H1 (cell line): ENCODE measurements around the gene OS9. TPM values are rescaled to one million over a fixed set of nuclear protein-coding genes. Genes with fewer than 3 reads are reported as not detected.

Source experiments
- CTCF ChIA-PET: fragments of 300-600 bp; sonication (Branson Sonifier 250); formaldehyde crosslinking; loops from one replicate; lab custom pipeline; 2021; ENCODE audit not compliant: partially characterized antibody; lab: Charles Lee
- POLR2A ChIA-PET: fragments of 300-600 bp; sonication (Branson Sonifier 250); formaldehyde crosslinking; loops from one replicate; lab custom pipeline; 2021; ENCODE audit warnings: inconsistent platforms; ENCODE audit not compliant: partially characterized antibody; lab: Charles Lee
- DNase-seq, 2 experiments: peaks; one replicate each; pipeline versions ENCODE4 v3.0.0 to v3.0.0-alpha.2; 2010 to 2022; ENCODE audit warnings: low spot score in 2 of 2, low read depth in 1 of 2, mixed read lengths in 1 of 2
- FAIRE-seq: peaks from 2 replicates; lab custom pipeline; 2011; peaks lifted over from hg19 to GRCh38; lab: Jason Lieb, UNC
- H2AFZ ChIP-seq: 2 replicates; pipeline ENCODE4 v1.8.1; 2012; ENCODE audit warnings: low read length, inconsistent platforms
- H2AK5ac ChIP-seq: 2 replicates; pipeline ENCODE4 v1.6.1; 2013; ENCODE audit warnings: low read depth, low read length
- H2BK120ac ChIP-seq: replicated peaks from 2 replicates; pipeline ENCODE3; 2013; ENCODE audit warnings: low read depth, low read length, inconsistent platforms
- H2BK12ac ChIP-seq: 2 replicates; pipeline ENCODE4 v1.6.1; 2013; ENCODE audit warnings: low read depth, low read length
- H2BK15ac ChIP-seq: 2 replicates; pipeline ENCODE4 v1.6.1; 2013; ENCODE audit warnings: low read length
- H2BK20ac ChIP-seq: 2 replicates; pipeline ENCODE4 v1.6.1; 2013; ENCODE audit warnings: low read length
- H2BK5ac ChIP-seq: 2 replicates; pipeline ENCODE4 v1.6.1; 2013; ENCODE audit warnings: low read depth, low read length
- H3K14ac ChIP-seq: 2 replicates; pipeline ENCODE4 v1.6.1; 2013; ENCODE audit warnings: inconsistent platforms; ENCODE audit not compliant: insufficient read length
- H3K18ac ChIP-seq: 2 replicates; pipeline ENCODE4 v1.6.1; 2013; ENCODE audit warnings: low read length; ENCODE audit errors: extremely low read depth
- H3K23ac ChIP-seq: 2 replicates; pipeline ENCODE4 v1.6.1; 2013; ENCODE audit warnings: inconsistent platforms; ENCODE audit not compliant: insufficient read length
- H3K23me2 ChIP-seq: 2 replicates; pipeline ENCODE4 v1.6.1; 2013; ENCODE audit warnings: low read depth, low read length
- H3K27ac ChIP-seq: 2 replicates; pipeline ENCODE4 v1.6.1; 2011; ENCODE audit warnings: low read depth, low read length, inconsistent platforms
- H3K27me3 ChIP-seq, 4 experiments: replicated peaks in 1 of 4; 1 replicate in 1 of 4; 2 replicates in 3 of 4; pipeline versions ENCODE4 v1.6.1 to v1.8.1; 2011 to 2013; ENCODE audit warnings: low read length in 3 of 4, mild to moderate bottlenecking in 3 of 4, inconsistent platforms in 2 of 4, mixed read lengths in 2 of 4, moderate library complexity in 1 of 4; ENCODE audit not compliant: control insufficient read depth in 3 of 4, insufficient read depth in 3 of 4; ENCODE audit errors: extremely low read depth in 1 of 4
- H3K36me3 ChIP-seq, 4 experiments: 2 replicates each; pipeline versions ENCODE4 v1.6.1 to v1.8.1; 2011 to 2013; ENCODE audit warnings: mild to moderate bottlenecking in 4 of 4, low read length in 3 of 4, moderate library complexity in 2 of 4, control low read depth in 1 of 4, inconsistent platforms in 1 of 4; ENCODE audit not compliant: insufficient read depth in 4 of 4, control insufficient read depth in 2 of 4
- H3K4ac ChIP-seq: replicated peaks from 2 replicates; pipeline ENCODE3; 2013; ENCODE audit warnings: low read length, low read depth, mixed read lengths, inconsistent platforms; ENCODE audit not compliant: insufficient read length
- H3K4me1 ChIP-seq, 4 experiments: replicated peaks in 1 of 4; 1 replicate in 1 of 4; 2 replicates in 3 of 4; pipeline versions ENCODE4 v1.6.1 to v1.8.1; 2011 to 2013; ENCODE audit warnings: low read length in 3 of 4, inconsistent platforms in 2 of 4, mixed read lengths in 1 of 4; ENCODE audit not compliant: insufficient read depth in 4 of 4, control insufficient read depth in 3 of 4
- H3K4me2 ChIP-seq, 2 experiments: 2 replicates each; pipeline versions ENCODE4 v1.6.1 to v1.8.1; 2011 to 2013; ENCODE audit warnings: low read depth in 2 of 2, low read length in 2 of 2, control low read depth in 1 of 2, inconsistent platforms in 1 of 2, mild to moderate bottlenecking in 1 of 2; ENCODE audit not compliant: insufficient read depth in 1 of 2
- H3K4me3 ChIP-seq, 4 experiments: fragments of 200-600, 300-600 bp in 1 of 4; sonication (generic), shearing (Covaris generic), sonication (Bioruptor Twin) in 1 of 4; 2 replicates each; pipeline versions ENCODE4 v1.5.1 to v1.8.1; 2011 to 2016; ENCODE audit warnings: low read length in 4 of 4, low read depth in 3 of 4, control low read depth in 2 of 4, inconsistent platforms in 2 of 4, mild to moderate bottlenecking in 2 of 4, mixed read lengths in 1 of 4, moderate library complexity in 1 of 4; ENCODE audit not compliant: insufficient read depth in 2 of 4; ENCODE audit errors: extremely low read depth in 1 of 4
- H3K56ac ChIP-seq: replicated peaks from 2 replicates; pipeline ENCODE3; 2013; ENCODE audit warnings: low read depth, mild to moderate bottlenecking, mixed read lengths, low read length, inconsistent platforms; ENCODE audit not compliant: insufficient read length
- H3K79me1 ChIP-seq: 2 replicates; pipeline ENCODE4 v1.6.1; 2013; ENCODE audit warnings: low read depth, low read length, control low read depth
- H3K79me2 ChIP-seq, 2 experiments: 2 replicates each; pipeline versions ENCODE4 v1.6.1 to v1.8.1; 2012 to 2013; ENCODE audit warnings: low read length in 2 of 2, mild to moderate bottlenecking in 2 of 2, inconsistent platforms in 1 of 2; ENCODE audit not compliant: insufficient read depth in 2 of 2, control insufficient read depth in 1 of 2
- H3K9ac ChIP-seq, 4 experiments: replicated peaks in 1 of 4; 1 replicate in 1 of 4; 2 replicates in 3 of 4; pipeline versions ENCODE4 v1.6.1 to v1.8.1; 2011 to 2013; ENCODE audit warnings: low read depth in 3 of 4, low read length in 3 of 4, control low read depth in 2 of 4, mild to moderate bottlenecking in 2 of 4, moderate library complexity in 2 of 4, inconsistent platforms in 1 of 4; ENCODE audit errors: extremely low read depth in 1 of 4
- H3K9me3 ChIP-seq, 2 experiments: 2 replicates each; pipeline versions ENCODE4 v1.6.1 to v1.8.1; 2012 to 2013; ENCODE audit warnings: mild to moderate bottlenecking in 2 of 2, moderate library complexity in 2 of 2, control low read depth in 1 of 2, inconsistent platforms in 1 of 2, low read depth in 1 of 2, low read length in 1 of 2, mixed read lengths in 1 of 2; ENCODE audit not compliant: insufficient read depth in 2 of 2
- H4K20me1 ChIP-seq, 2 experiments: replicated peaks in 1 of 2; 2 replicates each; pipeline versions ENCODE3 to v1.8.1; 2011 to 2013; ENCODE audit warnings: inconsistent platforms in 2 of 2, low read length in 2 of 2, mild to moderate bottlenecking in 1 of 2; ENCODE audit not compliant: insufficient read depth in 2 of 2, control insufficient read depth in 1 of 2
- H4K5ac ChIP-seq: 2 replicates; pipeline ENCODE4 v1.6.1; 2013; ENCODE audit warnings: low read length, low read depth, mixed read lengths, inconsistent platforms; ENCODE audit not compliant: insufficient read length
- H4K8ac ChIP-seq: 2 replicates; pipeline ENCODE4 v1.8.0; 2013; ENCODE audit warnings: mild to moderate bottlenecking, moderate library complexity, low read length, inconsistent platforms; ENCODE audit not compliant: insufficient read depth; ENCODE audit errors: extremely low read depth
- H4K91ac ChIP-seq: replicated peaks from 2 replicates; pipeline ENCODE3; 2013; ENCODE audit warnings: low read length, mixed read lengths, inconsistent platforms; ENCODE audit not compliant: insufficient read length
- CBX8 ChIP-seq: fragments of 300-800, 300-1000 bp; sonication (generic); IDR thresholded peaks from 2 replicates; pipeline ENCODE4 v1.7.1; 2016; ENCODE audit warnings: low read depth, low read length, borderline replicate concordance
- CEBPB ChIP-seq: IDR thresholded peaks from 2 replicates; pipeline ENCODE4 v1.6.1; 2012; ENCODE audit warnings: low read depth, low read length
- CHD1 ChIP-seq: IDR thresholded peaks from 2 replicates; pipeline ENCODE4 v1.6.1; 2012; ENCODE audit warnings: low read depth, low read length, improper control_type of control experiment
- EGR1 ChIP-seq: IDR thresholded peaks from 2 replicates; pipeline ENCODE4 v1.6.1; 2011; ENCODE audit warnings: low read depth, low read length, borderline replicate concordance
- KDM1A ChIP-seq: fragments of 200-600, 300-600 bp; sonication (generic); IDR thresholded peaks from 2 replicates; pipeline ENCODE4 v1.7.1; 2016; ENCODE audit warnings: mild to moderate bottlenecking, low read length, borderline replicate concordance
- NRF1 ChIP-seq: IDR thresholded peaks from 2 replicates; pipeline ENCODE4 v1.6.1; 2011; ENCODE audit warnings: mild to moderate bottlenecking, low read depth, low read length, improper control_type of control experiment
- POU5F1 ChIP-seq: IDR thresholded peaks from 2 replicates; pipeline ENCODE4 v1.6.1; 2011; ENCODE audit warnings: low read depth, mild to moderate bottlenecking, low read length, moderate library complexity
- RNF2 ChIP-seq: fragments of 200-900, 300-1000 bp; sonication (generic); IDR thresholded peaks from 2 replicates; pipeline ENCODE4 v1.7.1; 2016; ENCODE audit warnings: borderline replicate concordance, low read depth, mild to moderate bottlenecking, antibody characterized with exemption, low read length; ENCODE audit not compliant: poor library complexity, severe bottlenecking; ENCODE audit errors: missing control alignments
- SIN3A ChIP-seq, 2 experiments: IDR thresholded peaks in 1 of 2; conservative IDR thresholded peaks in 1 of 2; 2 replicates each; pipeline ENCODE4 v1.6.1; 2011 to 2012; ENCODE audit warnings: low read length in 2 of 2, improper control_type of control experiment in 1 of 2, low read depth in 1 of 2, mild to moderate bottlenecking in 1 of 2
- TAF7 ChIP-seq: optimal IDR thresholded peaks from 2 replicates; pipeline ENCODE3; 2011; ENCODE audit warnings: low read depth, mild to moderate bottlenecking, inconsistent platforms, low read length, moderate library complexity, borderline replicate concordance
- WGBS, 2 experiments: shearing (Covaris generic) in 1 of 2; methylation state at CpG; one replicate each; pipeline versions ENCODE4 v1.1.6 to v1.1.7; 2013 to 2015; ENCODE audit warnings: low lambda C conversion rate in 2 of 2, mixed read lengths in 2 of 2, inconsistent platforms in 1 of 2, low coverage in 1 of 2, missing lambda C conversion rate in 1 of 2; ENCODE audit not compliant: insufficient replicate concordance in 2 of 2, insufficient coverage in 1 of 2, insufficient read length in 1 of 2; ENCODE audit errors: extremely low coverage in 1 of 2, missing lambda C conversion rate in 1 of 2; 5-methylcytosine and 5-hydroxymethylcytosine counted together
- polyA plus RNA-seq, 7 experiments: library from polyadenylated mRNA; depleted of rRNA in 3 of 7; stranded (reverse) in 5 of 7; unstranded in 2 of 7; fragments of >200 nt in 5 of 7; fragments of 200-250 nt in 2 of 7; gene quantifications; 1 replicate in 5 of 7; 2 replicates in 1 of 7; 4 replicates in 1 of 7; pipeline versions ENCODE4 v1.2.1 to v1.2.3, GENCODE V29; 2011 to 2013; ENCODE audit warnings: missing spikeins in 2 of 7, mixed read lengths in 2 of 7
- total RNA-seq: library from RNA; stranded (reverse); fragmentation: NEBNext Ultra II Directional; extraction: Animal tissue kit (Norgen Biotek cat#: 25700); gene quantifications from 2 replicates; pipeline ENCODE4 v1.2.1, GENCODE V29; 2021

The OS9 gene
- total and polyA plus RNA-seq, 2 of the 8 experiments (the other 6 are each of a cell fraction or from before 2014, with no cell fraction given), result 71.0 to 108 TPM

DNA sequence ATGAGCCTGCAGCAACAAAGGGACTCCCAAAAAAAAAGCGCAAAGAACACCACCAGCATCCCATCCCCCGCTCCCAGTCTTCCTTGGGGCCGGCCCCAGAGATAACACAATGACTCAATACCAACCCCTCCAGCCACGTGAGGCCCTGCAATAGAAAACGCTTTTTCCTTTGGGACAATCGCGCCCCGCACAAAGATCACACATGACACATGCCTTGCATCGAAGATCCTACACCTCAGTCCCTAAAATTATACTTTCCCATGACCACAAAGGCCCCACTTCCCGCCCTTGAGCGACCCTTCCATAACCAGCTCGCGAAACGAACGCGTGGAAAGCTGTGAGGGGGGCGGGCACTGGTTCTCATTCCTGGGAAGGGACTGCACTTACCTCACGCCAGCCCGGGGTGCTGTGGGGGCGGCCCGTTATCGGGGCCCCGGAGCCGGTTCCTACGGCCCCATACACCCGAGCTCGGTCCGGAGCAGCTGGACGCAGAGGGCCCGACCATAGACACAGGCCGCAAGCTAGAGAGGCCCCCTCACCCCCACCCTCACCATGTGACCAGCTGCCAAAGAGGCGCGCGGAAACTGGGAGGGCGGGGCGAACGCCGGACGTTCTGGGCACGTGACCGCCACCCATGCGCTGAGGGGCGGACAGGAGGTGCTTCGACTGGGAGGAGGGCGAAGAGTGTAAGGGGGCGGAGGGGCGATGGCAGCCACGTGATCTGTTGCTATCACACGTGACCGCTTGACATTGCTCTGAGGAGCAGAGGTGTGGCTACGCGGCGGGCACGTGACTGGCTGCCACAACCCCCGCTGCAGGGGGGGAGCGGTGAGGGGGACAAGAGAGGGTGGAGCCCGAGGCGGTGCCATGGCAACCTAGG lies 58.1 kb downstream of the OS9 start, which contains the start of gene CDK4:
Gene CDK4, minus strand, starts transcription at position 523 of the 880 bp plus-strand sequence. CDS start 593 bp downstream, outside the sequence.
- H3K79me1 ChIP-seq, result peaks cover 15% of the 10 kb centered on the region; the same call in 1 of the 2 replicates
- peak within 1 kb of the TSS; percentile 81; the same call in 1 of the 2 replicates for H3K18ac ChIP-seq
- H3K4me2 ChIP-seq, result peak within 1 kb of the TSS; percentile 95 to 96
- peak within 1 kb of the TSS; percentile 86 for H3K27ac ChIP-seq
- H3K14ac ChIP-seq, result peak within 1 kb of the TSS; percentile 81
- H3K4me3 ChIP-seq, result peak within 1 kb of the TSS; percentile 96 to 99 (median 98)
- H3K36me3 ChIP-seq, result peaks cover 21 to 37% (median 27%) of the 10 kb centered on the region in 4 experiments
- H2AFZ ChIP-seq, result no peak within 1 kb of the TSS
- peak within 1 kb of the TSS; percentile 87 for H2BK5ac ChIP-seq
- ChIA-PET CTCF (no interaction called here), POLR2A (interaction anchor here (0.7 to 5.3 kb wide), 9 partner anchors 9 to 145 kb away, joined by 3 to 25 read pairs (median 4); partner anchors contain the start of genes AGAP2 and CYP27B1)
- H4K20me1 ChIP-seq, result peaks cover 3 to 4% of the 10 kb centered on the region in 2 experiments
- H2BK12ac ChIP-seq, result 0 out of 2 replicates have a peak within 1 kb of the TSS, but pooled peaks have one; percentile 80
- H2BK120ac ChIP-seq, result no peak within 1 kb of the TSS
- peak within 1 kb of the TSS; percentile 97 for H4K8ac ChIP-seq
- H3K4me1 ChIP-seq, result peaks cover 3 to 26% (median 7%) of the 10 kb centered on the region in 4 experiments; a peak in 6 of 7 replicates
- H2BK15ac ChIP-seq, result no peak within 1 kb of the TSS; the same call in 1 of the 2 replicates
- peak within 1 kb of the TSS; percentile 88 to 99 (median 96) for H3K9ac ChIP-seq
- DNase-seq, result peak; percentile 99 to 100
- peak within 1 kb of the TSS; percentile 67 for H4K5ac ChIP-seq
- H3K56ac ChIP-seq, result peak within 1 kb of the TSS; percentile 52
- peak; percentile 71 for FAIRE-seq
- H3K27me3 ChIP-seq, result peaks cover 8 to 22% (median 20%) of the 10 kb centered on the region in 4 experiments
- H3K23ac ChIP-seq, result peak within 1 kb of the TSS; percentile 7
- peaks cover 12 to 20% of the 10 kb centered on the region in 2 experiments for H3K79me2 ChIP-seq
- no peaks in the 10 kb centered on the region for H3K9me3 ChIP-seq
- H3K23me2 ChIP-seq, result peaks cover 18% of the 10 kb centered on the region
- peak within 1 kb of the TSS; percentile 12 for H4K91ac ChIP-seq
- no peak within 1 kb of the TSS for H2BK20ac ChIP-seq
- peak within 1 kb of the TSS; percentile 66 for H2AK5ac ChIP-seq
- 2% methylated on average over 58 of the region's 58 CpGs; no CpG with 5 or more reads in 1 of the 2 experiments for WGBS, 2 experiments
- H3K4ac ChIP-seq, result peak within 1 kb of the TSS; percentile 81
- TF ChIP-seq POU5F1 (no peak), TAF7 (peak; percentile 68), RNF2 (no peak), EGR1 (peak; percentile 64; the same call in 1 of the 2 replicates), CEBPB (no peak), NRF1 (peak; percentile 29; the same call in 1 of the 2 replicates), SIN3A (conservative IDR thresholded peaks at IDR 0.05 in 1 of 2, IDR thresholded peaks at IDR 0.05 in 1 of 2; ENCODE audit: low read depth in 1 of 2, low read length in 2 of 2) (peak; percentile 84 to 98; a peak in 3 of 4 replicates), CBX8 (no peak), KDM1A (no peak), CHD1 (0 out of 2 replicates have a peak, but pooled peaks have one; percentile 54)
